ENCODE measurements around the gene RNASE4.
"Not testable (repeated sequence)": the region's sequence is repeated elsewhere in the genome, so short reads cannot be mapped to it uniquely, and the experiment has no call there.

The RNASE4 gene

GRCh38 chr14:20699931-20700330, 15.6 kb downstream of the RNASE4 start:
- no peaks in the 10 kb centered on the region for H4K20me1 ChIP-seq (ENCODE audit: insufficient read depth, low read length)

GRCh38 chr14:20700965-20701364, 16.6 kb downstream of the RNASE4 start:
- not testable (repeated sequence) for H3K27me3 ChIP-seq (replicated peaks; ENCODE audit: insufficient read depth, low read length)

More at GRCh38 chr14:20699931-20700330, 15.6 kb downstream of the RNASE4 start:
- DNase-seq = no peak
- Histone ChIP-seq H3K4me2 (ENCODE audit: low read depth, low read length) (no peak overlapping the region), H3K36me3 (replicated peaks; ENCODE audit: insufficient read depth, low read length) (no peaks in the 10 kb centered on the region), H3K9ac (ENCODE audit: low read length) (no peak overlapping the region), H3F3A (ENCODE audit: insufficient read depth, low read length) (no peaks in the 10 kb centered on the region), H2AFZ (ENCODE audit: low read length) (no peak overlapping the region), H3K27me3 (replicated peaks; ENCODE audit: insufficient read depth, low read length) (no peaks in the 10 kb centered on the region), H3K79me2 (ENCODE audit: low read length) (no peaks in the 10 kb centered on the region), H3K9me3 (replicated peaks; ENCODE audit: insufficient read depth, low read length) (no peaks in the 10 kb centered on the region), H3K9me2 (replicated peaks; ENCODE audit: insufficient read depth, low read length) (no peaks in the 10 kb centered on the region), H3K4me1 (ENCODE audit: low read length) (no peaks in the 10 kb centered on the region), H3K4me3 (ENCODE audit: low read length) (no peak overlapping the region), H3K27ac (ENCODE audit: low read length) (no peak overlapping the region)
- TF ChIP-seq EZH2phosphoT487 (IDR thresholded peaks at IDR 0.05; ENCODE audit: low read length) (no peak), EZH2 (optimal IDR thresholded peaks at IDR 0.05; ENCODE audit: low read depth, low read length) (no peak), CTCF (IDR thresholded peaks at IDR 0.05; ENCODE audit: low read length) (no peak)

GRCh38 chr14:20706657-20707355, 22.4 kb downstream of the RNASE4 start:
- H3K4me3 ChIP-seq (ENCODE audit: low read length) = no peak overlapping the region
- H4K20me1 ChIP-seq (ENCODE audit: insufficient read depth, low read length) = no peaks in the 10 kb centered on the region
- H3K79me2 ChIP-seq (ENCODE audit: low read length) = no peaks in the 10 kb centered on the region
- no peak overlapping the region for H3K27ac ChIP-seq (ENCODE audit: low read length)
- no peaks in the 10 kb centered on the region for H3K9me3 ChIP-seq (replicated peaks; ENCODE audit: insufficient read depth, low read length)
- no peak overlapping the region for H3K9ac ChIP-seq (ENCODE audit: low read length)
- H3K4me2 ChIP-seq (ENCODE audit: low read depth, low read length) = no peak overlapping the region
- no peak overlapping the region for H2AFZ ChIP-seq (ENCODE audit: low read length)
- DNase-seq = no peak
- no peaks in the 10 kb centered on the region for H3K36me3 ChIP-seq (replicated peaks; ENCODE audit: insufficient read depth, low read length)
- H3K9me2 ChIP-seq (replicated peaks; ENCODE audit: insufficient read depth, low read length) = no peaks in the 10 kb centered on the region
- H3F3A ChIP-seq (ENCODE audit: insufficient read depth, low read length) = no peaks in the 10 kb centered on the region
- no peak for TF ChIP-seq CTCF (IDR thresholded peaks at IDR 0.05; ENCODE audit: low read length)
- TF ChIP-seq EZH2phosphoT487 (IDR thresholded peaks at IDR 0.05; ENCODE audit: low read length) = no peak
- TF ChIP-seq EZH2 (optimal IDR thresholded peaks at IDR 0.05; ENCODE audit: low read depth, low read length) = no peak
- no peaks in the 10 kb centered on the region for H3K27me3 ChIP-seq (replicated peaks; ENCODE audit: insufficient read depth, low read length)
- H3K4me1 ChIP-seq (ENCODE audit: low read length) = no peaks in the 10 kb centered on the region

More at GRCh38 chr14:20700965-20701364, 16.6 kb downstream of the RNASE4 start:
- H3K4me3 ChIP-seq (ENCODE audit: low read length); H3K27ac ChIP-seq (ENCODE audit: low read length); H3K9me3 ChIP-seq (replicated peaks; ENCODE audit: insufficient read depth, low read length); DNase-seq; H3K9me2 ChIP-seq (replicated peaks; ENCODE audit: insufficient read depth, low read length); H3K4me1 ChIP-seq (ENCODE audit: low read length); H2AFZ ChIP-seq (ENCODE audit: low read length); H3K4me2 ChIP-seq (ENCODE audit: low read depth, low read length); H3K79me2 ChIP-seq (ENCODE audit: low read length); H3K36me3 ChIP-seq (replicated peaks; ENCODE audit: insufficient read depth, low read length); H4K20me1 ChIP-seq (ENCODE audit: insufficient read depth, low read length); H3F3A ChIP-seq (ENCODE audit: insufficient read depth, low read length); H3K9ac ChIP-seq (ENCODE audit: low read length): not testable (repeated sequence)

GRCh38 chr14:20707622-20708021, 23.3 kb downstream of the RNASE4 start:
- Histone ChIP-seq H3K4me1 (ENCODE audit: low read length) (no peaks in the 10 kb centered on the region), H3K27me3 (replicated peaks; ENCODE audit: insufficient read depth, low read length) (no peaks in the 10 kb centered on the region), H3K9me2 (replicated peaks; ENCODE audit: insufficient read depth, low read length) (no peaks in the 10 kb centered on the region), H4K20me1 (ENCODE audit: insufficient read depth, low read length) (no peaks in the 10 kb centered on the region), H3K27ac (ENCODE audit: low read length) (no peak overlapping the region), H3K79me2 (ENCODE audit: low read length) (no peaks in the 10 kb centered on the region), H3K9ac (ENCODE audit: low read length) (no peak overlapping the region), H3K4me3 (ENCODE audit: low read length) (no peak overlapping the region), H2AFZ (ENCODE audit: low read length) (no peak overlapping the region), H3F3A (ENCODE audit: insufficient read depth, low read length) (no peaks in the 10 kb centered on the region), H3K36me3 (replicated peaks; ENCODE audit: insufficient read depth, low read length) (no peaks in the 10 kb centered on the region), H3K4me2 (ENCODE audit: low read depth, low read length) (no peak overlapping the region), H3K9me3 (replicated peaks; ENCODE audit: insufficient read depth, low read length) (no peaks in the 10 kb centered on the region)
- TF ChIP-seq EZH2 (optimal IDR thresholded peaks at IDR 0.05; ENCODE audit: low read depth, low read length) (no peak), CTCF (IDR thresholded peaks at IDR 0.05; ENCODE audit: low read length) (no peak), EZH2phosphoT487 (IDR thresholded peaks at IDR 0.05; ENCODE audit: low read length) (no peak)
- DNase-seq = no peak
